ENCODE measurements around the gene CHRNA4. TPM values are rescaled to one million over a fixed set of nuclear protein-coding genes. Genes with fewer than 3 reads are reported as not detected.
A peak's percentile ranks its signal among the peaks of the same experiment; 100 is the strongest.

The CHRNA4 gene
- total and polyA plus RNA-seq, 9 donors: 0.06 to 2.9 (median 0.43) TPM; not detected in 2

- Histone ChIP-seq H3K9me3 (no peaks in the 10 kb centered on the region), H3K27ac (no peak overlapping the region), H3K4me3 (no peak overlapping the region), H3K36me3 (no peaks in the 10 kb centered on the region), H3K4me1 (ENCODE audit: insufficient read depth) (no peaks in the 10 kb centered on the region), H3K27me3 (no peaks in the 10 kb centered on the region)
- intact Hi-C loops (cut with DNase I): no loop called here
- peak in 2 of 5 donors; percentile 6 to 15 for DNase-seq
- WGBS, 3 donors: 90 to 93% (median 90%) methylated on average over 8 of the region's 8 CpGs
- no peak for TF ChIP-seq EP300 (IDR thresholded peaks at IDR 0.05)
- TF ChIP-seq CTCF (IDR thresholded peaks at IDR 0.05): no peak
- TF ChIP-seq POLR2A (IDR thresholded peaks at IDR 0.05): no peak
Measured at GRCh38 chr20:63327231-63327745, 33.9 kb downstream of the CHRNA4 start.

- WGBS, 3 donors: 86 to 93% (median 89%) methylated on average over 12 to 15 of the region's 15 CpGs
- TF ChIP-seq POLR2A (IDR thresholded peaks at IDR 0.05) (no peak), CTCF (IDR thresholded peaks at IDR 0.05) (no peak), EP300 (IDR thresholded peaks at IDR 0.05) (no peak)
- Histone ChIP-seq H3K4me1 (ENCODE audit: insufficient read depth) (no peaks in the 10 kb centered on the region), H3K27me3 (no peaks in the 10 kb centered on the region), H3K9me3 (no peaks in the 10 kb centered on the region), H3K36me3 (no peaks in the 10 kb centered on the region), H3K27ac (no peak overlapping the region), H3K4me3 (no peak overlapping the region)
- intact Hi-C loops (cut with DNase I): no loop called here
- peak in 2 of 5 donors; percentile 9 to 16 for DNase-seq
Measured at GRCh38 chr20:63326314-63327230, 34.6 kb downstream of the CHRNA4 start.

DNA sequence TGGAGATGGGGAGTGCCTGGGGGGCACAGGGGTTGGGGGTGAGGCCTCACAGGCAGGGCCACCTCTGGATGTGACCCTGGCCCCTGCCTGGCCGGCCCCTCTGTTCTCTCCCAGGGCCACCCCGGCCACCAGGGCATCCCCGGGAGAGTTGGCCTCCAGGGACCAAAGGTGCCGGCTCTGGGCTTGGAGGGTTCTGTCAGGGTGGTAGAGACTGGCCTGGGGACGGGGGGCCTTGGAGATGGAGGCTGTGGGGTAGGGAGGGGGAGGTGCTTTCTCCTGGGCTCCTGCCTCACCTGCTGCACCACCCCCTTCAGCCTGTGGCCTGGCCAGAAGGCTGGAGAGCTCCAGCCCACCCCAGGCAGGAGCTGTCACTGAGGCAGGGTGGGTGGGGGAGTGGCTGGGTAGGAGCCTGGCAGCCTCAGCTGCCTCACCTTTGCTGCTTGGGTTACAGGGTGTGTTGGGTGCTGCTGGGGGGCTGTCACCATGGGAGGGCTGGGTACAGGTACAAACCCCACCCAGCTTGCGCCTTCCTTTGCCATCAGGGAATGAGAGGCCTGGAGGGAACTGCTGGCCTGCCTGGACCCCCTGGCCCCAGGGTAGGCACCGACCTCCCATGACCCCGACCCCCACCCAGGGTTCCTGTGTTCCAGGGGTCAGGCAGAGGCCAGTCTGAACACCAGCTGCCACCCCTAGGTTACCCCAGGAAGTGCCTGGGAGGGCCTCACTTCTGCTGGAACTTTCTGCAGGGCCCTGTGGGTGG, 35.4 kb downstream of the CHRNA4 start:
- Histone ChIP-seq H3K36me3 (no peaks in the 10 kb centered on the region), H3K27me3 (no peaks in the 10 kb centered on the region), H3K9me3 (no peaks in the 10 kb centered on the region), H3K4me1 (ENCODE audit: insufficient read depth) (no peaks in the 10 kb centered on the region), H3K27ac (no peak overlapping the region), H3K4me3 (no peak overlapping the region)
- no peak for TF ChIP-seq EP300 (IDR thresholded peaks at IDR 0.05)
- TF ChIP-seq POLR2A (IDR thresholded peaks at IDR 0.05): no peak
- TF ChIP-seq CTCF (IDR thresholded peaks at IDR 0.05): no peak
- 83 to 97% (median 91%) methylated on average over 4 to 8 of the region's 8 CpGs for WGBS, 3 donors
- intact Hi-C loops (cut with DNase I): no loop called here
- peak in 1 of 5 donors; percentile 15 for DNase-seq

DNA sequence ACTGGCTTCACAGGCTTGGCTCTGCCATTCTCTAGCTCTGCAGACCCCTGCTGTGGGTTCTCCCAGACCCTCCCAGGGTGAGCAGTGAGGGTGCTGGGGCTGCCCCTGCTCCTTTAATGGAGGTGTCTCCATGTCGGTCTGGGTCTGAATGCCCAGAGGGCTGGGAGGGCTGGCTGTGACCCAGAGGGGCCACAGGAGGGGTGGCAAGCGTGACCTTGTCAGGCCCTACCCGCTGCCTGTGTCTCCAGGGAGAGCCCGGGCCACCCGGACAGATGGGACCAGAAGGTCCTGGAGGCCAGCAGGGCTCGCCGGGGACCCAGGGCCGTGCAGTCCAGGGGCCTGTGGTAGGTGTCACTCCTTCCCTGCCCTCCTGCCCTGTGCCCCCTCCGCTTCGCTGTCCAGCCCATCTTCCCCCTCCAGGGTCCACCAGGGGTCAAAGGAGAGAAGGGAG, 36.1 kb downstream of the CHRNA4 start:
- H3K4me1 ChIP-seq (ENCODE audit: insufficient read depth): no peaks in the 10 kb centered on the region
- no peak overlapping the region for H3K27ac ChIP-seq
- DNase-seq: peak in 1 of 5 donors; percentile 10
- WGBS, 3 donors: 82 to 92% (median 85%) methylated on average over 8 to 10 of the region's 10 CpGs
- H3K27me3 ChIP-seq: no peaks in the 10 kb centered on the region
- no peak overlapping the region for H3K4me3 ChIP-seq
- H3K9me3 ChIP-seq: no peaks in the 10 kb centered on the region
- TF ChIP-seq CTCF (IDR thresholded peaks at IDR 0.05) (no peak), EP300 (IDR thresholded peaks at IDR 0.05) (no peak), POLR2A (IDR thresholded peaks at IDR 0.05) (no peak)
- intact Hi-C loops (cut with DNase I): no loop called here
- no peaks in the 10 kb centered on the region for H3K36me3 ChIP-seq
